ENCODE data around the gene INPP5D.

DNA sequence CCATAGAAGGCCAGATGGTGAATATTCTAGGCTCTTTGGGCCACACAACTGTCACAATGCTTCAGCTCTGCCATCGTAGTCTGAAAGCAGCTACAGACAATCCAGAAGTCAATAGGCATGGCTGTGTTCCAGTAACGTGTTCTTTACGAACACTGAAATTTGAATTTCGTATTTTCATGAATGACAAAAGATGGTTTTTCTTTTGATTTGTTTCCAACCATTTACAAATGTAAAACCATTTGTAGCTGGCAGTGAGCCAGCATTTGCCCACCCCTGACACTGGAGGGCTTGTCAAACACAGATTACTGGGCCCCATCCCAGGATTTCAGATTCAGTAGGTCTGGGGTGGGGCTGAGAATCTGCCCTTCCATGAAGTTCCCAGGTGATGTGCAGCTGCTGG is 108.3 kb downstream of the INPP5D start:
- no peak for TF ChIP-seq EP300 (IDR thresholded peaks at IDR 0.05; ENCODE audit: low read depth)
- TF ChIP-seq, protein P1, sequence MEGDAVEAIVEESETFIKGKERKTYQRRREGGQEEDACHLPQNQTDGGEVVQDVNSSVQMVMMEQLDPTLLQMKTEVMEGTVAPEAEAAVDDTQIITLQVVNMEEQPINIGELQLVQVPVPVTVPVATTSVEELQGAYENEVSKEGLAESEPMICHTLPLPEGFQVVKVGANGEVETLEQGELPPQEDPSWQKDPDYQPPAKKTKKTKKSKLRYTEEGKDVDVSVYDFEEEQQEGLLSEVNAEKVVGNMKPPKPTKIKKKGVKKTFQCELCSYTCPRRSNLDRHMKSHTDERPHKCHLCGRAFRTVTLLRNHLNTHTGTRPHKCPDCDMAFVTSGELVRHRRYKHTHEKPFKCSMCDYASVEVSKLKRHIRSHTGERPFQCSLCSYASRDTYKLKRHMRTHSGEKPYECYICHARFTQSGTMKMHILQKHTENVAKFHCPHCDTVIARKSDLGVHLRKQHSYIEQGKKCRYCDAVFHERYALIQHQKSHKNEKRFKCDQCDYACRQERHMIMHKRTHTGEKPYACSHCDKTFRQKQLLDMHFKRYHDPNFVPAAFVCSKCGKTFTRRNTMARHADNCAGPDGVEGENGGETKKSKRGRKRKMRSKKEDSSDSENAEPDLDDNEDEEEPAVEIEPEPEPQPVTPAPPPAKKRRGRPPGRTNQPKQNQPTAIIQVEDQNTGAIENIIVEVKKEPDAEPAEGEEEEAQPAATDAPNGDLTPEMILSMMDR (IDR thresholded peaks at IDR 0.05) = no peak
- no peak for TF ChIP-seq POLR2AphosphoS5 (IDR thresholded peaks at IDR 0.05)
- TF ChIP-seq POLR2A (IDR thresholded peaks at IDR 0.05) = no peak

Data from transverse colon (tissue), 4 donors.